GM12878 (cell line): ENCODE data around the gene AKAP13.

ENCODE experiments used
- CTCF ChIP-seq, 3 experiments: IDR thresholded peaks in 2 of 3; conservative IDR thresholded peaks in 1 of 3; 2 replicates each; pipeline ENCODE4 v1.5.1; 2011; ENCODE audit warnings: low read depth in 3 of 3, low read length in 3 of 3, mild to moderate bottlenecking in 3 of 3, control low read depth in 2 of 3, moderate library complexity in 2 of 3, inconsistent platforms in 1 of 3, mixed read lengths in 1 of 3; ENCODE audit not compliant: control insufficient read depth in 2 of 3, insufficient read depth in 1 of 3; ENCODE audit errors: extremely low read depth in 1 of 3
- HDAC2 ChIP-seq: fragments of 200-600 bp; sonication (generic); IDR thresholded peaks from 2 replicates; pipeline ENCODE4 v1.6.1; 2017
- JUND ChIP-seq: IDR thresholded peaks from 2 replicates; pipeline ENCODE4 v1.6.1; 2012; ENCODE audit warnings: low read depth, mild to moderate bottlenecking, low read length, improper control_type of control experiment, moderate library complexity
- MTA2 ChIP-seq: fragments of 450-650 bp; IDR thresholded peaks from 2 replicates; pipeline ENCODE4 v1.6.1; 2016; ENCODE audit warnings: low read depth, mild to moderate bottlenecking, moderate library complexity
- MXI1 ChIP-seq: fragments of 150-350 bp; IDR thresholded peaks from 2 replicates; pipeline ENCODE4 v1.6.1; 2011; ENCODE audit warnings: low read depth, mild to moderate bottlenecking, inconsistent platforms, low read length, improper control_type of control experiment
- POLR2A ChIP-seq: IDR thresholded peaks from 2 replicates; pipeline ENCODE4 v1.6.1; 2011; ENCODE audit warnings: low read depth, mild to moderate bottlenecking, low read length
- RFX5 ChIP-seq: IDR thresholded peaks from 2 replicates; pipeline ENCODE4 v1.6.1; 2011; ENCODE audit warnings: low read depth, low read length, improper control_type of control experiment
- SIN3A ChIP-seq: IDR thresholded peaks from 2 replicates; pipeline ENCODE4 v1.6.1; 2012; ENCODE audit warnings: low read depth, low read length, improper control_type of control experiment
- SKIL ChIP-seq: fragments of 450-650 bp; IDR thresholded peaks from 2 replicates; pipeline ENCODE4 v1.6.1; 2017; ENCODE audit warnings: mild to moderate bottlenecking, low read depth, inconsistent platforms; ENCODE audit not compliant: poor library complexity, severe bottlenecking
- SMC3 ChIP-seq: IDR thresholded peaks from 2 replicates; pipeline ENCODE4 v1.6.1; 2011; ENCODE audit warnings: low read length, improper control_type of control experiment, borderline replicate concordance
- USF2 ChIP-seq: IDR thresholded peaks from 2 replicates; pipeline ENCODE4 v1.6.1; 2011; ENCODE audit warnings: low read depth, low read length, improper control_type of control experiment, borderline replicate concordance

GRCh38 chr15:85443046-85443445 is 62.6 kb downstream of the AKAP13 start:
- TF ChIP-seq POLR2A (no peak), SKIL (no peak), USF2 (no peak), SMC3 (0 out of 2 replicates have a peak, but pooled peaks have one; percentile 5), RFX5 (no peak), SIN3A (no peak), CTCF (IDR thresholded peaks at IDR 0.05 in 2 of 3, conservative IDR thresholded peaks at IDR 0.05 in 1 of 3; ENCODE audit: control insufficient read depth in 2 of 3, extremely low read depth in 1 of 3, insufficient read depth in 1 of 3, low read depth in 3 of 3, low read length in 3 of 3) (no peak), MXI1 (no peak), JUND (no peak), MTA2 (no peak), HDAC2 (no peak)
